IPS-20b (cell line): Measurements from ENCODE around the gene WAPL.

Experiments used
- H3K27ac ChIP-seq: one replicate; pipeline ENCODE4 v1.5.1; 2013; ENCODE audit warnings: low read length
- H3K27me3 ChIP-seq: 2 replicates; pipeline ENCODE4 v1.6.1; 2013; ENCODE audit warnings: mild to moderate bottlenecking, low read length, inconsistent platforms; ENCODE audit not compliant: insufficient read depth
- H3K36me3 ChIP-seq: 2 replicates; pipeline ENCODE4 v1.6.1; 2013; ENCODE audit warnings: low read depth, mild to moderate bottlenecking, inconsistent platforms, low read length, moderate library complexity; ENCODE audit not compliant: insufficient read depth
- H3K4me1 ChIP-seq: 2 replicates; pipeline ENCODE4 v1.6.1; 2013; ENCODE audit warnings: mild to moderate bottlenecking, control low read depth, inconsistent platforms, low read length, moderate library complexity; ENCODE audit not compliant: insufficient read depth
- H3K4me3 ChIP-seq: 2 replicates; pipeline ENCODE4 v1.5.1; 2013; ENCODE audit warnings: mild to moderate bottlenecking, low read length, inconsistent platforms
- H3K9ac ChIP-seq: 2 replicates; pipeline ENCODE4 v1.6.1; 2013; ENCODE audit warnings: low read depth, mild to moderate bottlenecking, inconsistent platforms, low read length, moderate library complexity
- H3K9me3 ChIP-seq: 2 replicates; pipeline ENCODE4 v1.6.1; 2013; ENCODE audit warnings: mild to moderate bottlenecking, low read depth, low read length, inconsistent platforms; ENCODE audit not compliant: insufficient read depth

WAPL gene

DNA sequence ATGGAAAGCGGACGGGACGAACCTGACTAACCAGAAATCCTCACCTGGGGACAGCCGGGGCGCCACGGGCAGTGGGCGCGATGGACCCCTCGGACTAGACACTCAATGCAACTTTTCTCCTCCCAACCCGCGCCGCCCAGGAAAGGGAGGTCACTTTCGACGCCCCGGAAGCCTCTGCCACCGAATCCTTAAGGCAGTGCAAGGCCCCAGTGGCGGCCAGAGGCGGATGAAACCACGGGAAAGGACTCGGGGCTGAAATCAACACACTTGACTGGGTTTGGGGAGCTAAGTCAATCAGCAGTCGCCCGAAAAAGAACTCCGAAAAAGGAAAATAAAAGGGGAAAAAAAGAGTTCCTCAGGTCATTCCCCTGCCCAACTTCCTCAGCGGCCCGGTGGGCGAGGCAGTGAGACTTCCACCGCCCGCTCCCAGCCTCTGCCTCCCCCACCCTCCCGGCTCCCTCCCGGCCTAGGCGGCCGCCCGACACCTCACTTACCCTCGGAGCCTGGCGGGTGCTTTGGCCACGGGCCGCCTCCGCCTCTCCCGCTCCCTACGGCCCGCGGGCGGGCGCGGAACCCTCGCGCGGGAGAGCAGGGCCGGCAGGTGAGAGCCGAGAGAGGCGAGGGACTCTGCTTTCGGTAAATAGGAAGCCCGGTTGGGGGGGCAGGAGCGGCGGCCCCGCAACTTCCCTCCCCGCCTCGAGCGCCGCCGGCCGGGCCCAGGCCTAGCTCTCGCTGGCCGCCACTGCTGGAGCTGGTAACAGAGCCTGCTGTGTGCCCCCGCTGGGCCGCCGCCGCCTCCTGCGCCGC lies 518 bp downstream of the WAPL start:
- Histone ChIP-seq H3K36me3 (peaks cover 28% of the 10 kb centered on the region), H3K9ac (peak overlapping the region; percentile 89; the same call in 1 of the 2 replicates), H3K27ac (peak overlapping the region; percentile 67)

GRCh38 chr10:86518781-86519180 lies 2.8 kb downstream of the WAPL start:
- H3K9me3 ChIP-seq: no peaks in the 10 kb centered on the region
- no peak overlapping the region for H3K27ac ChIP-seq
- peaks cover 11% of the 10 kb centered on the region; the same call in 1 of the 2 replicates for H3K4me1 ChIP-seq
- H3K9ac ChIP-seq: no peak overlapping the region; the same call in 1 of the 2 replicates
- H3K36me3 ChIP-seq: peaks cover 48% of the 10 kb centered on the region
- H3K27me3 ChIP-seq: peaks cover 7% of the 10 kb centered on the region; the same call in 1 of the 2 replicates
- 0 out of 2 replicates have a peak overlapping the region, but pooled peaks have one; percentile 6 for H3K4me3 ChIP-seq

More for the DNA sequence above, 518 bp downstream of the WAPL start:
- Histone ChIP-seq H3K4me1 (peaks cover 13% of the 10 kb centered on the region; the same call in 1 of the 2 replicates), H3K9me3 (no peaks in the 10 kb centered on the region), H3K4me3 (peak overlapping the region; percentile 98), H3K27me3 (peaks cover 7% of the 10 kb centered on the region; the same call in 1 of the 2 replicates)

- no peak overlapping the region for H3K27ac ChIP-seq
- peaks cover 52% of the 10 kb centered on the region for H3K36me3 ChIP-seq
- H3K27me3 ChIP-seq: no peaks in the 10 kb centered on the region
- peaks cover 9% of the 10 kb centered on the region; the same call in 1 of the 2 replicates for H3K4me1 ChIP-seq
- 0 out of 2 replicates have a peak overlapping the region, but pooled peaks have one; percentile 2 for H3K9ac ChIP-seq
- no peak overlapping the region for H3K4me3 ChIP-seq
- H3K9me3 ChIP-seq: no peaks in the 10 kb centered on the region
Measured at GRCh38 chr10:86512137-86512536, 9.5 kb downstream of the WAPL start.

DNA sequence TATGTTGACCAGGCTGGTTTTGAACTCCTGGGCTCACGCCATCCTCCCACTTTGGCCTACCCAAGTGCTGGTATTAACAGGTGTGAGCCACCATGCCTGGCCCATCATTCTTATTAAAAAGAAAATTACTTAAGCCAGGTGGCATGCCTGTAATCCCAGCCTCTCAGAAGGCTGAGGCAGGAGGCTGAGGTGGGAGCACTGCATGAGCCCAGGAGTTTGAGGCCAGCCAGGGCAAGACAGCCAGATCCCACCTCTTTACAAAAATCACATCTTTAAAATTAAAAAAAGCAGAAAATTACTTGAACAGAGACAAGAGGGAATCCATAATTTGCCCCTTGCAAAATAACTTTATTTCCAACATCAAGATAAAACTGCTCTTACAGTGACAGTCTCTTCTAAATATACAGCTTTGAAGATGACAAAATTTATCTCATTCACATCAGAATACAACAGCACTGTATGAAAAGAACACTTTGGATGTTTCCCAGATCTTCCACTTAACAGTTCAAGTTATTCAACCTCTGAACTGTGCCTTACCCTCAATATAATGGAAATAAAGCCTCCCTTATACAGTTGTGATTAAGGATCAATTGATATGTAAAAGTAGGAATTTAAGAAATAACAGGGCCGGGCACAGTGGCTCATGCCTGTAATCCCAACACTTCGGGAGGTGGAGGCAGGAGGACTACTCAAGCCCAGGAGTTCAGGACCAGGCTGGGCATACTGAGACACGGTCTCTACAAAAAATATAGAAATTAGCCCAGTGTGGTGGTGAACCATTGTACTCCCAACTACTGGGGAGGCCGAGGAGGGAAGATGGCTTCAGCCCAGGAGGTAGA lies 10.3 kb downstream of the WAPL start:
- H3K4me3 ChIP-seq: no peak overlapping the region
- H3K27ac ChIP-seq: no peak overlapping the region
- H3K9me3 ChIP-seq: no peaks in the 10 kb centered on the region
- H3K27me3 ChIP-seq: no peaks in the 10 kb centered on the region
- H3K9ac ChIP-seq: no peak overlapping the region
- peaks cover 9% of the 10 kb centered on the region; the same call in 1 of the 2 replicates for H3K4me1 ChIP-seq
- H3K36me3 ChIP-seq: peaks cover 48% of the 10 kb centered on the region

GRCh38 chr10:86509145-86509544 lies 12.4 kb downstream of the WAPL start:
- Histone ChIP-seq H3K27me3 (no peaks in the 10 kb centered on the region), H3K4me1 (peaks cover 9% of the 10 kb centered on the region; the same call in 1 of the 2 replicates), H3K27ac (no peak overlapping the region), H3K4me3 (no peak overlapping the region), H3K9me3 (no peaks in the 10 kb centered on the region), H3K9ac (no peak overlapping the region), H3K36me3 (peaks cover 36% of the 10 kb centered on the region)

DNA sequence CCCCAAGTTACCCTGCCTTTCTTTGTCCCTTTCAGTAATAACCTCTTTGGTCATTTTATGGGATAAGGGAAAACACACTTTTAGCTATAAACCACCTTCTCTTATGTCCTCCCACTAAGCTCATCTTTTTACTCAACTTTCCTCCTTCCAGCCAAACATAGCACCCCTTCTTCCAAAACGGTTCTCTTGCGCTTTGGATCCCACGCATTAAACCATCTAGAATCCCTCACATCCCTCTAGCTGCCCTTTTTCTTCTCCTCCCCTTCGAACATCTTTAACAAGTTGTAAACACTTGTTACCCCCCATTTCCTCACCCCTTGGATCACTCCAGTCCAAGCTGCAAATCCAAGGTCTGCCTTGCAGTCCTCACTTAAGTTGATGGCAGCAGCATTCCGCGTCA lies 13.4 kb downstream of the WAPL start:
- peaks cover 31% of the 10 kb centered on the region for H3K36me3 ChIP-seq
- no peaks in the 10 kb centered on the region for H3K27me3 ChIP-seq

DNA sequence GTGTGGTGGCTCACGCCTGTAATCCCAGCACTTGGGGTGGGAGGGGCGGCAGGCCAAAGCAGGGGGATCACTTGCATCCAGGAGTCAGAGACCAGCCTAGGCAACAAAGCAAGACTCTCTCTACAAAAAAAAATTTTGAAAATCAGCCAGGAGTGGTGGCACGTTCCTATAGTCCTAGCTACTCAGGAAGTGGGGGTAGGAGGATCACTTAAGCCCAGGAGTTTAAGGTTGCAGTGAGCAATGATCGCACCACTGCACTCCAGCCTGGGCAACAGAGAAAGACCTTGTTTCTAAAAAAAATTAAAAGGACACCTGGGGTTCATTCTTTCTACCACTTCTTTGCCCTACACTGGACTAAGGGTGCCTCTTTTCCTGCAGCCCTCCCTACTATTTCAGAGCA lies 15.1 kb downstream of the WAPL start:
- Histone ChIP-seq H3K27me3 (no peaks in the 10 kb centered on the region), H3K9me3 (no peaks in the 10 kb centered on the region), H3K36me3 (peaks cover 28% of the 10 kb centered on the region), H3K27ac (no peak overlapping the region), H3K4me3 (no peak overlapping the region), H3K9ac (no peak overlapping the region), H3K4me1 (peaks cover 3% of the 10 kb centered on the region; the same call in 1 of the 2 replicates)

More for the DNA sequence above, 13.4 kb downstream of the WAPL start:
- Histone ChIP-seq H3K9ac (no peak overlapping the region), H3K9me3 (no peaks in the 10 kb centered on the region), H3K4me1 (peaks cover 9% of the 10 kb centered on the region; the same call in 1 of the 2 replicates), H3K4me3 (no peak overlapping the region), H3K27ac (no peak overlapping the region)

DNA sequence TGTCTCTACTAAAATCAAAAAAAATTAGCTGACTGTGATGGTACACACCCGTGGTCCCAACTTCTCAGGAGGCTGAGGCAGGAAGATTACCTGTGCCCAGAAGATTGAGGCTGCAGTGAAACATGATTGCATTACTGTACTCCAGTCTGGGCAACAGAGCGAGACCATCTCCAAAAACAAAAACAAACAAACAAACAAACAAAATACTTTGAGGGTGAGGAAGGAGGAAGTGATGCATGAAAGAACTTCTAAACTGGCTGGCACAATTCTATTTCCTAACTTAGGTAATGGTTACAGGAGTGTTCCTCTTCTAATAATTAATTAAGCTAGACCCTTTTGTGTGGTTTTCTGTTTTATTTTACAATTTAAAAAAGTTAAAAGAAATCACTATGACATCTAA lies 15.5 kb downstream of the WAPL start:
- H3K4me1 ChIP-seq: no peaks in the 10 kb centered on the region

DNA sequence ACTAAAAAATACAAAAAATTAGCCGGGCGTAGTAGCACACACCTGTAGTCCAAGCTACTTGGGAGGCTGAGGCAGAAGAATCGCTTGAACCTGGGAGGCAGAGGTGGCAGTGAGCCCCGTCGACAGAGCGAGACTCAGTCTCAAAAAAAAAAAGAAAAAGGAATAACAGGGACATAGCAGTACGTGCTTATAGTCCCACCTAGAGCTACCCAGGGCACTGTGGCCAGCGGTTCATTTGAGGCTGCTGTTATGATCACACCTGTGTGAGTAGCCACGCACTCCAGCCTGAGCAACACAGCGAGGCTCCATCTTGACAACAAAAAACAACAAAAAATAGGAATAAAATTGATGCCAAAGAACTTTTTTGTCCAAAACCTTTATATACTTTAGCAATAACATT lies 17.1 kb downstream of the WAPL start:
- Histone ChIP-seq H3K27ac (no peak overlapping the region), H3K4me3 (no peak overlapping the region), H3K9ac (no peak overlapping the region), H3K4me1 (no peaks in the 10 kb centered on the region), H3K36me3 (peaks cover 40% of the 10 kb centered on the region), H3K9me3 (no peaks in the 10 kb centered on the region), H3K27me3 (no peaks in the 10 kb centered on the region)

More for the DNA sequence above, 15.5 kb downstream of the WAPL start:
- Histone ChIP-seq H3K27ac (no peak overlapping the region), H3K4me3 (no peak overlapping the region), H3K36me3 (peaks cover 29% of the 10 kb centered on the region), H3K27me3 (no peaks in the 10 kb centered on the region), H3K9ac (no peak overlapping the region), H3K9me3 (no peaks in the 10 kb centered on the region)

- H3K36me3 ChIP-seq: peaks cover 68% of the 10 kb centered on the region
- no peaks in the 10 kb centered on the region for H3K27me3 ChIP-seq
- H3K9ac ChIP-seq: no peak overlapping the region
- H3K9me3 ChIP-seq: no peaks in the 10 kb centered on the region
- no peak overlapping the region for H3K4me3 ChIP-seq
- H3K4me1 ChIP-seq: no peaks in the 10 kb centered on the region
- no peak overlapping the region for H3K27ac ChIP-seq
Measured at GRCh38 chr10:86500846-86501245, 20.7 kb downstream of the WAPL start.

GRCh38 chr10:86498598-86498997 lies 23.0 kb downstream of the WAPL start:
- Histone ChIP-seq H3K9me3 (no peaks in the 10 kb centered on the region), H3K4me1 (no peaks in the 10 kb centered on the region), H3K27me3 (no peaks in the 10 kb centered on the region), H3K4me3 (no peak overlapping the region), H3K27ac (no peak overlapping the region), H3K9ac (no peak overlapping the region), H3K36me3 (peaks cover 83% of the 10 kb centered on the region)
